ENCODE measurements around the gene IRAG1. TPM values are rescaled to one million over a fixed set of nuclear protein-coding genes. Genes with fewer than 3 reads are reported as not detected.

Gene IRAG1
- total and polyA plus RNA-seq, 4 donors = 92.3 to 518 (median 162) TPM

GRCh38 chr11:10650630-10651029, 42.9 kb downstream of the IRAG1 start:
- H3K36me3 ChIP-seq (ENCODE audit: control insufficient read depth in 1 of 2, insufficient read depth in 2 of 2, low read length in 1 of 2) = peaks cover 3 to 5% of the 10 kb centered on the region in 2 donors
- H3K27ac ChIP-seq (ENCODE audit: low read depth in 1 of 2, low read length in 2 of 2) = peak overlapping the region in 1 of 2 donors; percentile 78
- no peak overlapping the region for H3K4me3 ChIP-seq (ENCODE audit: low read length in 2 of 2)
- ATAC-seq (ENCODE audit: low FRiP score) (no peak), DNase-seq (no peak)
- H3K9me3 ChIP-seq (ENCODE audit: control insufficient read depth, low read length) = no peaks in the 10 kb centered on the region
- 50 to 52% methylated on average over 2 of the region's 2 CpGs for WGBS, 2 donors
- H3K4me1 ChIP-seq (ENCODE audit: control insufficient read depth in 1 of 2, insufficient read depth in 2 of 2, low read length in 2 of 2) = peaks cover 2 to 8% of the 10 kb centered on the region in 2 donors
- no peaks in the 10 kb centered on the region for H3K27me3 ChIP-seq (ENCODE audit: control insufficient read depth in 1 of 2, insufficient read depth in 2 of 2, low read length in 1 of 2)
- intact Hi-C loops (cut with DNase I) = loop anchor here in 1 of 2 donors (10.0 kb wide), 1 partner anchor 246 kb away; no protein-coding TSS in a partner anchor

GRCh38 chr11:10650166-10650565, 43.4 kb downstream of the IRAG1 start:
- DNase-seq = no peak
- Histone ChIP-seq H3K4me3 (ENCODE audit: low read length in 2 of 2) (no peak overlapping the region), H3K27me3 (ENCODE audit: control insufficient read depth in 1 of 2, insufficient read depth in 2 of 2, low read length in 1 of 2) (no peaks in the 10 kb centered on the region), H3K36me3 (ENCODE audit: control insufficient read depth in 1 of 2, insufficient read depth in 2 of 2, low read length in 1 of 2) (peaks cover 3 to 5% of the 10 kb centered on the region in 2 donors), H3K4me1 (ENCODE audit: control insufficient read depth in 1 of 2, insufficient read depth in 2 of 2, low read length in 2 of 2) (peaks cover 2 to 8% of the 10 kb centered on the region in 2 donors), H3K9me3 (ENCODE audit: control insufficient read depth, low read length) (no peaks in the 10 kb centered on the region), H3K27ac (ENCODE audit: low read depth in 1 of 2, low read length in 2 of 2) (peak overlapping the region in 1 of 2 donors; percentile 78)
- ATAC-seq (ENCODE audit: low FRiP score) = no peak
- WGBS, 2 donors = 0% methylated on average over 1 of the region's 1 CpG
- intact Hi-C loops (cut with DNase I) = loop anchor here in 1 of 2 donors (10.0 kb wide), 1 partner anchor 245 kb away; no protein-coding TSS in a partner anchor

DNA sequence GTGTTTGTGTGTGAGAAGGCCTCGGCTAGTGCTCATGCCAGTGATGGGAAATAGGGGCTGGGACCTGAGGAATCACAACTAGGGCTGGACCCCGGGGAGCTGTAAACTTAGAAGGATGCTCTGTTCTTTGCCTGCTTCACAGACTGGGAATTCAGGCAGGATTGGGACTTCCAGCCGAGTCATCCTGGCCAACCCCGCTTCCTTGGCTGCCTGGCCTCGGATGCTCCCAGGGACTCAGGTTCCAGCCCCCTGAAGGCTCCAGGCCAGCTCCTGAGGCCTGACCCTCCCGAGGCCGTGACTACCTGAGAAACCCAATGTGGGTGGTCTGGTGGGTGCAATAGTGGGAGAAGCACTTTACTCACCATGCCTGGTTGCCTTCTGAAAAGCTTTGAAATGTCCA, 44.7 kb downstream of the IRAG1 start:
- peak overlapping the region; percentile 16 to 58 for H3K27ac ChIP-seq (ENCODE audit: low read depth in 1 of 2, low read length in 2 of 2)
- WGBS, 2 donors = 39 to 45% methylated on average over 7 of the region's 7 CpGs
- no peak overlapping the region for H3K4me3 ChIP-seq (ENCODE audit: low read length in 2 of 2)
- intact Hi-C loops (cut with DNase I) = loop anchor here in 1 of 2 donors (5.0 kb wide), 1 partner anchor 88 kb away; no protein-coding TSS in a partner anchor
- H3K4me1 ChIP-seq (ENCODE audit: control insufficient read depth in 1 of 2, insufficient read depth in 2 of 2, low read length in 2 of 2) = peaks cover 2 to 8% of the 10 kb centered on the region in 2 donors
- H3K36me3 ChIP-seq (ENCODE audit: control insufficient read depth in 1 of 2, insufficient read depth in 2 of 2, low read length in 1 of 2) = peaks cover 3 to 8% of the 10 kb centered on the region in 2 donors
- no peak for ATAC-seq (ENCODE audit: low FRiP score)
- no peak for DNase-seq
- H3K27me3 ChIP-seq (ENCODE audit: control insufficient read depth in 1 of 2, insufficient read depth in 2 of 2, low read length in 1 of 2) = no peaks in the 10 kb centered on the region
- no peaks in the 10 kb centered on the region for H3K9me3 ChIP-seq (ENCODE audit: control insufficient read depth, low read length)

DNA sequence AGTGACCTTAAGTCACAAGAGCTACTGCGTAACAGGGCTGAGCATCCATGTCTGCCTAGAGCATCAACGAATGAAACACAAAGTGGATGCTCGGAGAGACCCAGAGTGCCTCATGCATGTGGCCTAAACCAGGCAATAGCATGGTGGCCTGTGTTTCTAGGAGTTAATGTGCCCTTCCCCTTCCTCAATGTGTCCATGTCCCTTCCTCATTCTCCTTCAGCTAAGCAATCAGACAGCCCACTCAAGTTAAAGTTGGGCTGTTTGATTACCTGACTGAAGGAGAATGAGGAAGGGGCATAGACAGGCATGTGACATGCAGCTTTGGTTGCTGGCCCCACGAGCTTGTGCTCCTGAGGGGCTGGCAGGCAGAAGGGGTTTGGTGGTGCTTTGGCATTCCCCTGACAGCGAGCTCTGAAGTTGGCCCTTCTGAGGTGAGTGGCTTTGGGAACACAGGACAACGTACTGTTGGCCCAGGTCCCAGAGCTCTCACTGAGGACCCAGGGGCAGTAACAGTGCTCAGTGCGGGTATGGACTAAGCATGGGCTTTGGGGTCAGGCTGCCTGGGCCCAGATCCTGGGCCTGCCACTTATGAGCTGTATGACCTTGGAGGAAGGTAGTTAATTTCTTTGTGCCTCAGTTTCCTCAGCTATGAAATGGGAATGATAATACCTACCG, 46.7 kb downstream of the IRAG1 start:
- intact Hi-C loops (cut with DNase I) = loop anchor here in 1 of 2 donors (5.0 kb wide), 1 partner anchor 90 kb away; no protein-coding TSS in a partner anchor
- WGBS, 2 donors = 58 to 64% methylated on average over 8 of the region's 8 CpGs
- Histone ChIP-seq H3K9me3 (ENCODE audit: control insufficient read depth, low read length) (no peaks in the 10 kb centered on the region), H3K4me3 (ENCODE audit: low read length in 2 of 2) (no peak overlapping the region), H3K27ac (ENCODE audit: low read depth in 1 of 2, low read length in 2 of 2) (peak overlapping the region in 1 of 2 donors; percentile 30), H3K36me3 (ENCODE audit: control insufficient read depth in 1 of 2, insufficient read depth in 2 of 2, low read length in 1 of 2) (peaks cover 3 to 9% of the 10 kb centered on the region in 2 donors), H3K4me1 (ENCODE audit: control insufficient read depth in 1 of 2, insufficient read depth in 2 of 2, low read length in 2 of 2) (peaks cover 2 to 6% of the 10 kb centered on the region in 2 donors), H3K27me3 (ENCODE audit: control insufficient read depth in 1 of 2, insufficient read depth in 2 of 2, low read length in 1 of 2) (no peaks in the 10 kb centered on the region)
- DNase-seq (no peak), ATAC-seq (ENCODE audit: low FRiP score) (no peak)

DNA sequence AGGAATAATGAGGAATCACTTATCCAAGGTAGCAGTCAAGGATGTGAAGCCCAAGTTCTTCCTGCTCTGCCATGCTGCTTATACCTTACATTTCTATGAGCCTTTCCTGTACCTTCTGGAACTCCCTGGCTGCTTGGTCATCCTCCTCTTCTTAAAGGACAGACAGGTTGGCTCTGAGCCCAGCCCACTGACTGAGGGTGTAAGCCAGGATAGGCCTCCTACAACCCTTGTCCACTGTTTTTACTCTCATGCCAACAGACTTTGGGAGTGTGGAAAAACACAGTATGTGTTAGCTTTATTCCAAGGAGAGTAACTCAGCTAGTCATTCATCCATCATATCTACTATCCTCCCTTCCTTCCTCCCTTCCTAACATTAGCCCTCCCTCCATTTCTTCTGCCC, 47.5 kb downstream of the IRAG1 start:
- Histone ChIP-seq H3K36me3 (ENCODE audit: control insufficient read depth in 1 of 2, insufficient read depth in 2 of 2, low read length in 1 of 2) (peaks cover 3 to 11% of the 10 kb centered on the region in 2 donors), H3K4me3 (ENCODE audit: low read length in 2 of 2) (no peak overlapping the region), H3K27ac (ENCODE audit: low read depth in 1 of 2, low read length in 2 of 2) (peak overlapping the region; percentile 20 to 75), H3K4me1 (ENCODE audit: control insufficient read depth in 1 of 2, insufficient read depth in 2 of 2, low read length in 2 of 2) (peaks cover 2 to 6% of the 10 kb centered on the region in 2 donors), H3K27me3 (ENCODE audit: control insufficient read depth in 1 of 2, insufficient read depth in 2 of 2, low read length in 1 of 2) (no peaks in the 10 kb centered on the region), H3K9me3 (ENCODE audit: control insufficient read depth, low read length) (no peaks in the 10 kb centered on the region)
- intact Hi-C loops (cut with DNase I) = loop anchor here in 1 of 2 donors (5.0 kb wide), 1 partner anchor 91 kb away; no protein-coding TSS in a partner anchor
- no peak for ATAC-seq (ENCODE audit: low FRiP score)
- DNase-seq = no peak

DNA sequence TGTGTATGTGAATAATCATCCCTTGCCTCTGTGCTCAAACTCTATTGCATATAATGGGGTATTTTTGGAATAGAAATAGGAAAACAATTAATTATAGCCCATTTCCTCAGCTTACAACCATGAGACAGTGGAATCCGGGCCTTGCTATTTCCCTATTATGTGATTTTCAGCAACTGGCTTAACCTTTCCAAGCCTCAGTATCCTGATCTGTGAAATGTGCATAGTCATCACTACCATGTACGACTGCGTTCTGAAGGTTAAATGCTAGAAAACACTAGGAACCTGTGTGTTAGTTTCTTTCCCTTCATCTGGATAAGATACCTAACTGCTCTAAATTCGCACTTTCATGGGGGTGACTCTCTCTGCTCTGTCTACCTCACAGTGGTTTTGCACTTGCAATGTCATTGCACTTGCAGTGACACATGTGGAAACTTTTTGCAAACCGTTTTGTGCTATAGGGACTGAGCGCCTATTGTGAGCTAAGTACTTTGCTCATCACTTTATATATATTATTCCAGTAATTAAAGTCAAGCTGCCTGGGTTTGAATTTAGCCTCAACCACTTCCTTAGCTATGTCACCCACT, 48.3 kb downstream of the IRAG1 start:
- Histone ChIP-seq H3K4me1 (ENCODE audit: control insufficient read depth in 1 of 2, insufficient read depth in 2 of 2, low read length in 2 of 2) (peaks cover 2 to 6% of the 10 kb centered on the region in 2 donors), H3K36me3 (ENCODE audit: control insufficient read depth in 1 of 2, insufficient read depth in 2 of 2, low read length in 1 of 2) (peaks cover 3 to 11% of the 10 kb centered on the region in 2 donors), H3K4me3 (ENCODE audit: low read length in 2 of 2) (no peak overlapping the region), H3K27me3 (ENCODE audit: control insufficient read depth in 1 of 2, insufficient read depth in 2 of 2, low read length in 1 of 2) (no peaks in the 10 kb centered on the region), H3K9me3 (ENCODE audit: control insufficient read depth, low read length) (no peaks in the 10 kb centered on the region), H3K27ac (ENCODE audit: low read depth in 1 of 2, low read length in 2 of 2) (peak overlapping the region; percentile 38 to 44)
- no peak for ATAC-seq (ENCODE audit: low FRiP score)
- intact Hi-C loops (cut with DNase I) = loop anchor here in 1 of 2 donors (5.0 kb wide), 1 partner anchor 92 kb away; no protein-coding TSS in a partner anchor
- 59 to 67% methylated on average over 6 of the region's 6 CpGs for WGBS, 2 donors
- no peak for DNase-seq

Other genes starting within 250 kb of the IRAG1 start
- 10 to 100 TPM in 1 of 2 donors, 1 to 10 TPM in 1; 7.8 to 16.9 TPM for gene AMPD3, start 238.5 kb downstream of the IRAG1 start, total RNA-seq
- gene AMPD3, start 238.5 kb downstream of the IRAG1 start, polyA plus RNA-seq = 1 to 10 TPM; 2.5 to 3.8 TPM
- gene RNF141, start 152.6 kb downstream of the IRAG1 start, total RNA-seq = 10 to 100 TPM; 42.9 to 59.3 TPM
- 10 to 100 TPM; 20.5 to 61.6 TPM for gene RNF141, start 152.6 kb downstream of the IRAG1 start, polyA plus RNA-seq
- gene LYVE1, start 125.1 kb downstream of the IRAG1 start, total RNA-seq = 100 to 1,000 TPM; 165 to 179 TPM
- gene LYVE1, start 125.1 kb downstream of the IRAG1 start, polyA plus RNA-seq = 10 to 100 TPM; 11.8 to 28.2 TPM
- 10 to 100 TPM; 29.7 to 32.2 TPM for gene CTR9, start 57.5 kb upstream of the IRAG1 start, total RNA-seq
- 10 to 100 TPM; 10.8 to 12.6 TPM for gene CTR9, start 57.5 kb upstream of the IRAG1 start, polyA plus RNA-seq
- 100 to 1,000 TPM; 615 to 752 TPM for gene EIF4G2, start 115.2 kb upstream of the IRAG1 start, total RNA-seq
- 100 to 1,000 TPM; 265 to 269 TPM for gene EIF4G2, start 115.2 kb upstream of the IRAG1 start, polyA plus RNA-seq
- 10 to 100 TPM; 48.4 to 63.8 TPM for gene ZBED5, start 164.3 kb upstream of the IRAG1 start, total RNA-seq
- 10 to 100 TPM; 16.5 to 58.8 TPM for gene ZBED5, start 164.3 kb upstream of the IRAG1 start, polyA plus RNA-seq

Data from aorta (tissue), 5 donors.